Cerebellar nuclear complex (tissue), 1 donor: Measurements from ENCODE around the gene DNAAF3.
"Not testable (repeated sequence)": the region's sequence is repeated elsewhere in the genome, so short reads cannot be mapped to it uniquely, and the experiment has no call there.

ENCODE experiments used
- DNase-seq, 2 experiments: peaks; one replicate each; lab custom pipeline; 2025; lab: John Stamatoyannopoulos, UW

The DNAAF3 gene

GRCh38 chr19:55175117-55175867 is 8.9 kb upstream of the DNAAF3 start:
- no peak for DNase-seq

DNA sequence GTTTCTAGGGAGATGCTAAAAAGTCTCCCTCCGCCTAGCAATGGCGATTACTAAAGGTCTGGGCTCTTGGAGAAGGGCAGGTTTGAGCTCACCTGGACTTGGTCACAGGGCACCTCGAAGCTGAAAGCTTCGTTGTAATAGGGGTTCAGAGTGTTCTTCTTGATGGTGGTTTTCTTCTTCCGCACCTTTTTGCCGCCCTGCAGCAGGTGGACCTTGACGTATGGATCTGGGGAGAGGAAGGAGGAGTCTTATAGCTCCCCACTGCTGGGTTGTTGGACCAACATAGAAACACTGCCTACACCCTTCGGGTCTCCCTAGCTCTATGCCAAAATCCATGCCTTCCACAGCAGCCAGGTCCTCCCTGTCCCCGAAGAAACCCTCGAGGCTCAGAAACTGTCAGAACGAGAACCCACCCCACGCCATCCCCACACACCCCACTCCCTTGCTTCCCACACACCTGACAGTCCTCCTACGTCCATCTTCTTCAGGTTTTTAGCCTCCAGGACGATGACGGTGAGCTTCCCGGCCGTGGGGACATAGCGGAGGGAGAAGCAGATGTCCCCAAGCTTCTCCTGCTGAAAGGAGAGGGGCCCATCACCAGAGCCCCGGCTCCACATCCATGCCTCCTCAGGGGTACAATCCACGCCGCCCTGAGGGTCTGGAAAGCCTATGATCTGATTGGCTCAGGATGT is 8.2 kb upstream of the DNAAF3 start:
- no peak for DNase-seq

DNA sequence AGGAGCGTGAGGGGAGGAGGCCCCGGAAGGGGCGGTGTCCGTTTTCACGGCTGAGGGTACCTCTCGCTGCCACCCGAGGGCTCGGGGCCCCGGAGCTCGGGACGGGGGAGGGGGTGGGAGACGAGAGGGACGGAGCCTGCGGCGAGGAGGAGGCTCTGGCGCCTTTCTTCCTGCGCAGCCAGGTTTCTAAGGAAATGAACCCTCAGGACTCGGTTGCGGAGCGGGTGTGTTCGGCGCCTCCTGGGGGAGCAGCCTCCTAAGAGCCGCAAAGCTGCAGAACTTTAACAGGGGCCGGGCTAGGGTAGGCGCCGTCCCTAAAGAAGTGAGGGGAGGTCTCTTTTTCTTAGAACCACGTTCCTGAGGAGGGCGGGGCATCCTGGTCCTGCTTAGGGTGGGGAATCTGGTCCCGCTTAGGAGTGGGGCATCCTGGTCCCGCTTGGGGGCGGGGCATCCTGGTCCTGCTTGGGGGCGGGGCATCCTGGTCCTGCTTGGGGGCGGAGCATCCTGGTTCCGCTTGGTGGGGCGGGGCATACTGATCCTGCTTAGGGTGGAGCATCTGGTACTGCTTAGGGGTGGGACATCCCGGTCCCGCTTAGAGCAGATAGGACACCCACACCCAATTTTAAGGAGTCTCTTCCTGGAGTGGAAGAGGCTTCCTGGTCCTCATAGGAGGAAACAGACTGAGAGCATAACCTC is 7.4 kb upstream of the DNAAF3 start:
- no peak for DNase-seq

DNA sequence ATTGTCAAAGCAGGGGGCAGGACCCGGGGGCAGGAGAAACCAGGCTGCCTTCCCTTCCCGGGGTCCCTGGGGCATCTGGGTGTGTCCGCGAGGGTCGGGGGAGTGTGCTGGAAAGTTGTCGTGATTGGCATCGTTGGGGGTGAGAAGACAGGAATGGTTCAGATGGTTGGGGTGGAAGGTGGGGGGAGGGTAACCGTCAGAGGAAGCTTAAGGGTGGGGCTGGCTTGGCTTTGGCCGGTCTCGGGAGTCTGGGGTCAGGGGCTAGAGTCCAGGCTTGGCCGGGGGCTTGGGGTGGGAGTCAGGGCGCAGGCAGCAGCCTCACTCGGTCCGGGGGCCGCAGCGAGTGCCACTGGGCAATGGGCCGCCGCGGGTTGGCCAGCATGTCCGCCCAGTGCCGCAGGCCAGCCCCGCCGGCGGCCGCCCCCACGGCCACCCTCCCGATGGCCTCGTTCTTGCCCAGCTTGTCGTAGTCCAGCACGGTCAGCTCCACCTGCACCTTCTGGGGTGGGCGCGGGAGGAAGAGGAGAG is 6.8 kb upstream of the DNAAF3 start:
- no peak for DNase-seq

DNA sequence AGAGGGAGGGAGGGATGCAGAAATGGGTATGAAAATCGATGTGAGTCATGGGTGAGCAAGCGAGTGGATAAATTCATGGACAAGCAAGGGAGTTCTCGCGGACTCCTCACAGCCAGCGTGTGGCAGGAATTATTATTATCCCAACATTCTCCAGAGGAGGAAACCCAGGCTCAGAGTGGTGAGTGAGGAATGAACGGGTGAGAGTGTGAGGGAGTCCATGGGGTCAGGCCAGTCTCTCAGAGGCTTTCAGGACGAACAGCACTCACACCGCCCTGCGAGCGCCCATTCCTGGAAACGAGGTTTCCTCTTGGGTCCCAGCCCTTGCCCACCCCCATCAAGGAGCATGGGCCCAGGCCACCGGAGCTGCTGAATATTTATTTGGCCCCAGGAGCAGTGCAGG is 6.3 kb upstream of the DNAAF3 start:
- DNase-seq = no peak

- not testable (repeated sequence) for DNase-seq
Observed at GRCh38 chr19:55172318-55172717, 5.9 kb upstream of the DNAAF3 start.

GRCh38 chr19:55171440-55171839 is 5.0 kb upstream of the DNAAF3 start:
- no peak for DNase-seq

DNA sequence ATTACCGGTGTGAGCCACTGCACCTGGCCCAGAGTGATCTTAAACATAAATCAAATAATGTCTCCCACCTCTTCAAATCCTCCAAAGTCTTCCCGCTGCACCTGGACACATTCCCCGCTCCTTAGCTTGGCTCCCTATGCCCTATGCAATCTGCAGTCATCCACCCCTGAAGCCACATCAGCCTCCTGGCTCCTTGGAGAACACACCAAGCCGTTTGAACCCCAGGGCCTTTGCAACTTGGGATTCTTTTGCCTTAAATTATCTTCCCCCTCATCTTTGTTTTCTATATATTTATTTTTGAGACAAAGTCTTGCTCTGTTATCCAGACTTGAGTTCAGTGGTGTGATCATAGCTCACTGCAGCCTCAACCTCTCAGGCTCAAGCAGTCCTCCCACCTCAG is 2.7 kb upstream of the DNAAF3 start:
- DNase-seq = no peak

DNA sequence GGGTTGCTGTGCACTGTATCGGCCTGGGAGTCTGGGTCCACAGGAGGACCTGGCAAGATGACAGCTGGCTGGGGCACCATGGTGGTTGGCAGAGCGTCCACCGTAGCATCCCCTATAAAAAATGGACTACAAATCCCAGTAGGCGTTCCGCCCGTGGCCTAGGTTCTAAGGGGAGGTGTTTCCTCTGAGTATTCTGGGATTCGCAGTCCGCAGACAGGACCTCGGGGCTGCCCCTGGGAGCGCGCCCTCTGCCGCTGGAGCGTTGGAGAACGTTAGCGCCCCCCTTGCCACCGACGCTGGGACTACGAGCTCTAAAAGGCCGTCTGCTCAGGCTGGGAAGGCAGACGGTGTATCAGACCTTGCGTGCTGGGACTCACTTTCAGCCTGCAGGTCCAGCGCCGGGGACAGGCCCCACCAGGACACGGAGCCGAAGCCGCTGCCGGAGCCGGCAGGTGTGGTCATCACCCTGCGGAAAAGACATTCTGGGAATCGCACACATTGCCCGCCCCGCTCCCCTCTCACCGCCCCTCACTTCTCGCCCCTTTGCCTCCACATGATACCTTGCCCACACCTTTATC is 372 bp downstream of the DNAAF3 start:
- DNase-seq = no peak

DNA sequence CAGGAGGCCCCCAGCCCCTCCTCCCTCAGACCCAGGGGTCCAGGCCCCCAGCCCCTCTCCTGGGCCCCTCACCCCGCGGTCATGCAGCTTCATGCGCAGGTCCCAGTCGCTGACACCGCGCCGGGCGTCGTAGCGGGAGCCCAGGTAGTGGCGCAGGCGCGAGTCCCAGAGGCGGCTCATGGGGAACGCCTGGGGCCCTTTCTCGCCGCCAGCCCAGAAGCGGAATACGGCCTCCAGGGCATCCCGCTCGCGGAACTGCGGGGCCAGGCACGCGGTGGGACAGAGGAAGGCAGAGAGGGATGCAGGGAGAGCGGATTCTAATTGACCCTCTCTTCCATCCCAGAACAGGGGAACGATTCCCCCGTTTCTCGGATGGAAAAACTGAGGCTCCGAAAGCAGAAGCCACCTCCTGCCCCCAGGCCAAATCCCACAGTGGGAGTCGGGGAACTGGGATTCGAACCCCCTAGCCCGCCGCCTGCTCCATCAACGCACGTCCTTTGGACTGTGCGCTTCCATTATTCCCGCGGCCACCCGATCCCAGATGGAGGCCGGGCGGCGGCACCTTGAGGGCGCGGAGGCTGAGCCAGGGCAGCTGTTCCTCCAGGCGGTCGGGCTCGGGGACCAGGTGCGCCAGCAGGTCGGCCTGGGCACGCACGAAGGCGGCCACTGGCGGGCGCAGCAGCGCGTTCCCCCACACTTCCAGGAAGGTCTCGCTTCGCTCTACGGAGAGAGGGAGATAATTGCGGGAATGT is 4.7 kb downstream of the DNAAF3 start:
- no peak for DNase-seq

DNA sequence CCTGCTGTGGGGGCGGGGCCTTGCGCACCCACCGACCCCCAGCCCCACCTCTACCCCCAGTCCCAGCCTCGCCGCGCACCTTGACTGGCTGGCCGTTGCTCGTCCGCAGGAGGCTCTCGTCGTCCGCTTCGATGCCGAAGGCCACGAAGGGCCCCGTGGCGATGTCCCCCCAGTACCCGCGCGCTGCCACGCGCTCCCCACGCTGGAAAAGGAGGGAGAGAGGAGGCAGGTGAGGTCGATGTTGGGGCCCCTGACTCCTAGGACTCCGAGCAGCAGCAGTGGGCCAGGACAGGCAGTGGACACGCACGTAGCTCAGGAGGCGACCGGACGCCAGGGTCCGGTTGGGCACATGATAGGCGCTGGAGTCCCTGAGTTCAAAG is 5.4 kb downstream of the DNAAF3 start:
- DNase-seq = no peak

- no peak for DNase-seq
Observed at GRCh38 chr19:55160128-55160985, 6.1 kb downstream of the DNAAF3 start.

DNA sequence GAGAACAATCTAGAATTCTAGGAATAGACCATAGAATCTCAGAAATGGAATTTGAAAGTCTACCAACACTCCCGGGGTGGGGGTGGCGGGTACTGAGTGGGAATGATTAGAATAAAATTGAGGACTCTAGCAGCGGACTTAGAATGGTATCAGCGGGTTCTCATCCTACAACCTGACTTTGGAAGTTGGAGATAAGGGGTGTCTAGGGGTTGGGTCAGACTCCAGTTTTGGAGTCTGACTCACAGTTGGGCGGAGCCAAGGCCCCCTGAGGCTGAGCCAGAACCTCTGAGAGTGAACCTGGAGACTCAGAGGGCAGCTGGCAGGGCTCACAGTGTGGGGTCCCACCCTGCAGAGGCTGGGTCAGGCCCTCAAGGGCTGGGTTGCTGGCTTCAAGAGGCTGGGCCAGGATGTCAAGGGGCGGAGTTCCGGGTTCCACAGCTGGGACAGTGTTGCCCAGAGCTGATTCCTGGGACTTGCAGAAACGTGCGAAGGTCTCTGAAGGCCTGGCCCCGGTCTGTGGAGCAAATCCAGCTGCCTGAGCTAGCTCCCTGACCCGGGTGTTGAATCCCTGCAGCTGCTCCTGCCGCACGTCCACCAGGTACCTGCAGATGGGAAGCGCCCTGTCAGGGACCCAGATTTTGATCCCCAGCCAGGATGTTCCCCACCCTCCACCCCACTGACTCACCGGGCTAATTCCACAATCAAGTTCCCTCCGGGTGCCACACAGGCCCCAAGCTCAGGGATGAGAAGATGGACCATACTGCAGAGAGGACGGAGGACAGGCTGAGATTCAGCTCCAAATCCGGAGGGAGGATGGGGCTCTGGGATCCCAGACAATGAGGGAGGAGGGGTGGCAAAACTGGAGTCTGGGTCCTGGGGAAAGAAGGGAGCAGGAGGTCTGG is 7.3 kb downstream of the DNAAF3 start:
- DNase-seq = no peak

GRCh38 chr19:55158423-55158822 is 8.0 kb downstream of the DNAAF3 start:
- no peak for DNase-seq

DNA sequence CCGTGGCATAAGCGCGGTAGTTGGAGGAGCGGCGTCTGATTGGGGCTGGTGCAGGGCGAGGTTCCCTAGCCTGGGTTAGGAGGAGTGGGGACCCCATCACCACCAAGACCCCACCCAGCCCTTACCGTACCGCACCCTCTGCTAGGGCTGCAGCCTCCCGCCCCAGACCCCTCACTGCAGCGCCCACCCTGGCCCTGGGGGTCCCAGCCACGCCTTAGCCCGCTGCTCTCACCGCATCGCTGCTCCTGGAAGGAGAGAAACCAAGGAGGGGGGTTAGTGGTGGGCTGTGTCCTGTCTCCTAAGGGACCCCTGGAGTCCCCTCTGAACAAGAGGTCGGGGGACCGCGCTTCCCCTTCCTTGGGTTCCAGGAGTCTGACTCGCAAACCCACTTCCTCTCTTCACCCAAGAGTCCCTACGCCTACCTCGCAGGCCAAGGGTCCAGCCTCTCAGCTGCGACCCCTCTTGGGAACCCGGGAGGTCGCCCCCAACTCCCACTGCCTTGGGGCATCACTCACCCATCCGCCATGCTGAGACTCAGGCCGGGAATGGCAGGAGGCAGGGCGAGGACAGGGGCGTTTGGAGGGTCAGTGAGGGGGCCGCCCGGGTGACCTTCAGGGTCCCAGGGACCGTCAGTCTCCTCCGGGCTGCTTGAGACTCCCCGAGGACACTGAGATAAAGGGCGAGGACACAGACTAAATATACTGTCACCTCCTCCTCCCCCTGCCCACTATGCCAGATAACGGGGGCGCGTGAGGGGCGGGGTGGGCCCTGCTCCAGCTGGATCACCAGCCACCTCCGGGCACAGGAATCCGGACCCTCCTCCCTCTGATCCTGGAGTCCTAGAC is 9.1 kb downstream of the DNAAF3 start, which contains the start of gene TNNI3:
TNNI3 (minus strand) TSS at position 669 of the 845 bp plus-strand sequence; CDS start at position 526, 143 bp downstream.
- no peak for DNase-seq

- DNase-seq = no peak
Observed at GRCh38 chr19:55156202-55157063, 10.0 kb downstream of the DNAAF3 start.

DNA sequence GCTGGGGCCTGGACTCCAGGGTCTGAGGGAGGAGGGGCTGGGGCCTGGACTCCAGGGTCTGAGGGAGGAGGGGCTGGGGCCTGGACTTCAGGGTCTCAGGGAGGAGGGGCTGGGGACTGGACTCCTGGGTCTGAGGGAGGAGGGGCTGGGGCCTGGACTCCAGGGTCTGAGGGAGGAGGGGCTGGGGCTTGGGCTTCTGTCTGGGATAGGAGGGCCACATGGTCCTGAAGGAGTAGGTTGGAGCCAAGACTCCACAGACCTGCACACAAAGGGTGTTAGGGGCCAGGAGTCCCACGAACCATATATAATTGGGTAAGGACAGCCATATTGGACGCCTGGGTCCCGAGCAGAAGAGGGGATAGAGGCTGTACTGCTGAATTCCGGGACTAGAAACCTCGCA is 10.6 kb downstream of the DNAAF3 start:
- not testable (repeated sequence) for DNase-seq
